Astrocyte of the cerebellum (primary cell): ENCODE results near the gene SPDYE4.

Experiments used
- DNase-seq: peaks from one replicate; pipeline ENCODE4 v3.0.0-alpha.2; 2011; ENCODE audit warnings: low read depth
- H3K4me3 ChIP-seq: 2 replicates; pipeline ENCODE4 v1.5.1; 2011; ENCODE audit warnings: mild to moderate bottlenecking, low read depth, low read length, moderate library complexity
- CTCF ChIP-seq: IDR thresholded peaks from 2 replicates; pipeline ENCODE4 v1.5.1; 2012; ENCODE audit warnings: low read length, low read depth, moderate library complexity, mild to moderate bottlenecking; ENCODE audit errors: missing control alignments
- in situ Hi-C: cut with HindIII; loops from 2 replicates; pipeline ENCODE4 v1.10.0; 2017; ENCODE audit warnings: low sequenced_read_pairs

SPDYE4 gene

GRCh38 chr17:8710813-8711212, 47.5 kb downstream of the SPDYE4 start:
- in situ Hi-C loops: no loop called here
- no peak overlapping the region for H3K4me3 ChIP-seq
- DNase-seq: no peak
- no peak for TF ChIP-seq CTCF

GRCh38 chr17:8709006-8709405, 49.3 kb downstream of the SPDYE4 start:
- TF ChIP-seq CTCF: no peak
- in situ Hi-C loops: no loop called here
- no peak for DNase-seq
- no peak overlapping the region for H3K4me3 ChIP-seq

- DNase-seq: no peak
- in situ Hi-C loops: no loop called here
- no peak overlapping the region for H3K4me3 ChIP-seq
- no peak for TF ChIP-seq CTCF
Measured at GRCh38 chr17:8708025-8708461, 50.3 kb downstream of the SPDYE4 start.

GRCh38 chr17:8707332-8708024, 50.9 kb downstream of the SPDYE4 start:
- TF ChIP-seq CTCF: no peak
- in situ Hi-C loops: no loop called here
- DNase-seq: no peak
- no peak overlapping the region for H3K4me3 ChIP-seq

- no peak for TF ChIP-seq CTCF
- in situ Hi-C loops: no loop called here
- H3K4me3 ChIP-seq: no peak overlapping the region
- no peak for DNase-seq
Measured at GRCh38 chr17:8706431-8706830, 51.9 kb downstream of the SPDYE4 start.

GRCh38 chr17:8705427-8705826, 52.9 kb downstream of the SPDYE4 start:
- H3K4me3 ChIP-seq: no peak overlapping the region
- in situ Hi-C loops: no loop called here
- TF ChIP-seq CTCF: no peak
- no peak for DNase-seq
